Measurements from ENCODE around the gene CNIH4. TPM values are rescaled to one million over a fixed set of nuclear protein-coding genes. Genes with fewer than 3 reads are reported as not detected.
"Not testable (repeated sequence)": the region's sequence is repeated elsewhere in the genome, so short reads cannot be mapped to it uniquely, and the experiment has no call there.

The CNIH4 gene
- polyA plus RNA-seq, 3 donors: 33.4 to 106 (median 94.7) TPM

DNA sequence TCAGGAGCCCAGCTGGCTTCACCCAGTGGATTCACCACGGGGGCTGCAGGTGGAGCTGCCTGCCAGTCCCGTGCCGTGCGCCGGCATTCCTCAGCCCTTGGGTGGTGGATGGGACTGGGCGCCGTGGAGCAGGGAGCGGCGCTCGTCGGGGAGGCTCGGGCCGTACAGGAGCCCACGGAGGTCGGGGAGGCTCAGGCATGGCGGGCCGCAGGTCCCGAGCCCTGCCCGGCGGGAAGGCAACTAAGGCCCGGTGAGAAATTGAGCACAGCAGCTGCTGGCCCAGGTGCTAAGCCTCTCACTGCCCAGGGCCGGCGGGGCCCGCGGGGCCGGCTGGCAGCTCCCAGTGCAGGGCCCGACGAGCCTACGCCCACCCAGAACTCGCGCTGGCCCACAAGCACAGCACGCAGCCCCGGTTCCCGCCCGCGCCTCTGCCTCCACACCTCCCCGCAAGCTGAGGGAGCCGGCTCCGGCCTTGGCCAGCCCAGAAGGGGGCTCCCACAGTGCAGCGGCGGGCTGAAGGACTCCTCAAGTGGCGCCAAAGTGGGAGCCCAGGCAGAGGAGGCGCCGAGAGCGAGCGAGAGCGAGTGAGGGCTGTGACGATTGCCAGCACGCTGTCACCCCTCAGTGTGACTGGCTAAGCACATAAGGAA is 4.1 kb upstream of the CNIH4 start:
- H3K36me3 Mint-ChIP-seq; H3K27ac Mint-ChIP-seq; H3K4me1 Mint-ChIP-seq; H3K27ac ChIP-seq (ENCODE audit: low read depth in 1 of 2, low read length in 2 of 2); H3K4me3 Mint-ChIP-seq; H3K79me2 ChIP-seq (ENCODE audit: insufficient read depth, low read length); intact Hi-C loops (cut with micrococcal nuclease); H3K4me3 ChIP-seq (replicated peaks in 1 of 3; ENCODE audit: low read depth in 2 of 3, low read length in 3 of 3); H3K36me3 ChIP-seq (replicated peaks in 1 of 2; ENCODE audit: control insufficient read depth in 1 of 2, insufficient read depth in 2 of 2, low read length in 2 of 2); H3K9ac ChIP-seq (ENCODE audit: insufficient read depth, low read length, poor library complexity, severe bottlenecking); H3K9me3 ChIP-seq (replicated peaks in 1 of 2; ENCODE audit: control insufficient read depth in 1 of 2, insufficient read depth in 1 of 2, low read length in 2 of 2); H3K27me3 ChIP-seq (ENCODE audit: control insufficient read depth in 2 of 2, insufficient read depth in 2 of 2, low read length in 2 of 2); H2AFZ ChIP-seq (ENCODE audit: insufficient read depth, low read depth, low read length, poor library complexity, severe bottlenecking); H3K4me1 ChIP-seq (ENCODE audit: control insufficient read depth in 1 of 2, insufficient read depth in 2 of 2, low read length in 2 of 2); H3K27me3 Mint-ChIP-seq (ENCODE audit: low read depth in 3 of 3); DNase-seq; H4K20me1 ChIP-seq (ENCODE audit: insufficient read depth, low read length); H3K4me2 ChIP-seq (replicated peaks; ENCODE audit: extremely low read depth, low read length, poor library complexity, severe bottlenecking): not testable (repeated sequence)
- WGBS (ENCODE audit: insufficient coverage): 94% methylated on average over 27 of the region's 49 CpGs
- H3K9me3 Mint-ChIP-seq: peaks cover 0 to 15% (median 4%) of the 10 kb centered on the region in 7 donors

DNA sequence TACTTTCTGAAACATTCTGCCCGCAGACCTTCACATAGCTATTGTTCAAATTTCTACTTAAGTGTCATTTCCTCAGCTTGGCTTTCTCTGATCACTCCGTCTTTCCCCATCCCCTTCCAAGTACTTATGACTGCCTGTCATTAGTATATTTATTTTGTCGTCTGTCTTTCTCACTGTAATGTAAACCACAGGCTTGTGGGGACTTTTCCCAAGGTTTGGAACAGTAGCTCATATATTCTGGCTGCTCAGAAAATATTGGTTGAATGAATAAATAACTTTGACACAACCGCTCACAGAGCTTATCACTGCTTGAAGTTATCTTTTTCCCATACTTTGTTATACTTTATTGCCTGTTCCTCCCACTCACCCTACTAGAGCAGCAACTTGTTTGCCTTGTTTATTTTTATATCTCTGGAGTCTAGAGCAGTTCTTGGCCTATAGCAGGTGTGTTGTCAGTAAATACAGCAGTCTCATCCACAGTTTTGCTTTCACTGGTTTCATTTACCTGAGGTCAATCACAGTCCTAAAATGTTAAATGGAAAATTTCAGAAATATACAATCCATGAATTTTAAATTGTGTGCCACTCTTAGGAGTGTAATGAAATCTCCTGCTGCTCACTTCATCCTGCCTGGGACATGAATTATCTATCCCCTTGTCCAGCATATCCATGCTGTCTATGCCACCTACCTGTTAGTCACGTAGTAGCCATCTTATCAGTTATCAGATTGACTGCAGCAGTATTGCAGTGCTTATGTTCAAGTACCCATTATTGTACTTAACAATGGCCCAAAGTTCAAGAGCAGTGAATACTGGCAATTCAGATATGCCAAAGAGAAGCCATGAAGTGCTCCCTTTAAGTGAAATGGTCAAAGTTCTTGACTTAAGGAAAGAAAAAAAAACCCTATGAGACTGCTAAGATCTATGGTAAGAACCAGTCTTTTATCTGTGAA is 2.4 kb upstream of the CNIH4 start:
- Mint-ChIP-seq H3K27ac (no peak overlapping the region), H3K36me3 (peaks cover 4 to 6% of the 10 kb centered on the region in 2 donors), H3K4me1 (peaks cover 19% of the 10 kb centered on the region), H3K27me3 (ENCODE audit: low read depth in 3 of 3) (no peaks in the 10 kb centered on the region), H3K4me3 (no peak overlapping the region), H3K9me3 (peaks cover 0 to 15% (median 4%) of the 10 kb centered on the region in 7 donors)
- Histone ChIP-seq H3K4me1 (ENCODE audit: control insufficient read depth in 1 of 2, insufficient read depth in 2 of 2, low read length in 2 of 2) (peaks cover 20 to 22% of the 10 kb centered on the region in 2 donors), H3K4me2 (replicated peaks; ENCODE audit: extremely low read depth, low read length, poor library complexity, severe bottlenecking) (no peak overlapping the region), H3K79me2 (ENCODE audit: insufficient read depth, low read length) (peaks cover 27% of the 10 kb centered on the region), H3K27me3 (ENCODE audit: control insufficient read depth in 2 of 2, insufficient read depth in 2 of 2, low read length in 2 of 2) (no peaks in the 10 kb centered on the region), H3K4me3 (replicated peaks in 1 of 3; ENCODE audit: low read depth in 2 of 3, low read length in 3 of 3) (no peak overlapping the region), H4K20me1 (ENCODE audit: insufficient read depth, low read length) (peaks cover 15% of the 10 kb centered on the region), H2AFZ (ENCODE audit: insufficient read depth, low read depth, low read length, poor library complexity, severe bottlenecking) (no peak overlapping the region), H3K27ac (ENCODE audit: low read depth in 1 of 2, low read length in 2 of 2) (no peak overlapping the region), H3K36me3 (replicated peaks in 1 of 2; ENCODE audit: control insufficient read depth in 1 of 2, insufficient read depth in 2 of 2, low read length in 2 of 2) (peaks cover 0 to 5% of the 10 kb centered on the region in 2 donors), H3K9me3 (replicated peaks in 1 of 2; ENCODE audit: control insufficient read depth in 1 of 2, insufficient read depth in 1 of 2, low read length in 2 of 2) (no peaks in the 10 kb centered on the region), H3K9ac (ENCODE audit: insufficient read depth, low read length, poor library complexity, severe bottlenecking) (no peak overlapping the region)
- WGBS (ENCODE audit: insufficient coverage): 100% methylated on average over 1 of the region's 5 CpGs
- intact Hi-C loops (cut with micrococcal nuclease): no loop called here
- no peak for DNase-seq
- TF ChIP-seq, protein P1, sequence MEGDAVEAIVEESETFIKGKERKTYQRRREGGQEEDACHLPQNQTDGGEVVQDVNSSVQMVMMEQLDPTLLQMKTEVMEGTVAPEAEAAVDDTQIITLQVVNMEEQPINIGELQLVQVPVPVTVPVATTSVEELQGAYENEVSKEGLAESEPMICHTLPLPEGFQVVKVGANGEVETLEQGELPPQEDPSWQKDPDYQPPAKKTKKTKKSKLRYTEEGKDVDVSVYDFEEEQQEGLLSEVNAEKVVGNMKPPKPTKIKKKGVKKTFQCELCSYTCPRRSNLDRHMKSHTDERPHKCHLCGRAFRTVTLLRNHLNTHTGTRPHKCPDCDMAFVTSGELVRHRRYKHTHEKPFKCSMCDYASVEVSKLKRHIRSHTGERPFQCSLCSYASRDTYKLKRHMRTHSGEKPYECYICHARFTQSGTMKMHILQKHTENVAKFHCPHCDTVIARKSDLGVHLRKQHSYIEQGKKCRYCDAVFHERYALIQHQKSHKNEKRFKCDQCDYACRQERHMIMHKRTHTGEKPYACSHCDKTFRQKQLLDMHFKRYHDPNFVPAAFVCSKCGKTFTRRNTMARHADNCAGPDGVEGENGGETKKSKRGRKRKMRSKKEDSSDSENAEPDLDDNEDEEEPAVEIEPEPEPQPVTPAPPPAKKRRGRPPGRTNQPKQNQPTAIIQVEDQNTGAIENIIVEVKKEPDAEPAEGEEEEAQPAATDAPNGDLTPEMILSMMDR (IDR thresholded peaks at IDR 0.05): no peak

Data from CD14-positive monocyte (primary cell).